Keratinocyte (primary cell): ENCODE data around the gene SLAMF8. TPM values are rescaled to one million over a fixed set of nuclear protein-coding genes. Genes with fewer than 3 reads are reported as not detected.

ENCODE experiments used
- DNase-seq: peaks from one replicate; pipeline ENCODE4 v3.0.0-alpha.2; 2011; ENCODE audit warnings: low read depth, missing footprints, low spot score
- FAIRE-seq: peaks from 2 replicates; lab custom pipeline; 2011; peaks lifted over from hg19 to GRCh38; lab: Jason Lieb, UNC
- H2AFZ ChIP-seq: 2 replicates; pipeline ENCODE4 v1.6.0; 2012; ENCODE audit warnings: low read length, control low read depth, inconsistent platforms; ENCODE audit not compliant: control insufficient read depth
- H3K27ac ChIP-seq: 2 replicates; pipeline ENCODE4 v1.5.1; 2011; ENCODE audit warnings: low read length; ENCODE audit not compliant: control insufficient read depth, insufficient read depth
- H3K27me3 ChIP-seq: 3 replicates; pipeline ENCODE4 v1.6.0; 2011; ENCODE audit warnings: low read length; ENCODE audit not compliant: control insufficient read depth, insufficient read depth; ENCODE audit errors: extremely low read depth
- H3K36me3 ChIP-seq, 2 experiments: 2 replicates in 1 of 2; 3 replicates in 1 of 2; pipeline ENCODE4 v1.5.1; 2011; ENCODE audit warnings: low read length in 2 of 2, mild to moderate bottlenecking in 1 of 2; ENCODE audit not compliant: control insufficient read depth in 2 of 2, insufficient read depth in 2 of 2; ENCODE audit errors: extremely low read depth in 1 of 2
- H3K4me1 ChIP-seq: 3 replicates; pipeline ENCODE4 v1.5.1; 2011; ENCODE audit warnings: low read length; ENCODE audit not compliant: control insufficient read depth, insufficient read depth; ENCODE audit errors: extremely low read depth
- H3K4me2 ChIP-seq: 3 replicates; pipeline ENCODE4 v1.6.0; 2011; ENCODE audit warnings: low read depth, low read length; ENCODE audit not compliant: control insufficient read depth, insufficient read depth; ENCODE audit errors: extremely low read depth
- H3K4me3 ChIP-seq, 3 experiments: fragments of 200-600 bp in 1 of 3; sonication (generic) in 1 of 3; 2 replicates in 2 of 3; 3 replicates in 1 of 3; pipeline ENCODE4 v1.5.1; 2011 to 2016; ENCODE audit warnings: low read length in 3 of 3, mild to moderate bottlenecking in 3 of 3, control low read depth in 2 of 3, inconsistent platforms in 1 of 3, low read depth in 1 of 3, mixed read lengths in 1 of 3, mixed run types in 1 of 3, moderate library complexity in 1 of 3; ENCODE audit not compliant: control insufficient read depth in 2 of 3, insufficient read depth in 2 of 3; ENCODE audit errors: extremely low read depth in 1 of 3
- H3K79me2 ChIP-seq: 2 replicates; pipeline ENCODE4 v1.6.0; 2012; ENCODE audit warnings: low read length; ENCODE audit not compliant: control insufficient read depth, insufficient read depth
- H3K9ac ChIP-seq: 3 replicates; pipeline ENCODE4 v1.6.0; 2011; ENCODE audit warnings: low read length; ENCODE audit not compliant: control insufficient read depth, insufficient read depth; ENCODE audit errors: extremely low read depth
- H3K9me1 ChIP-seq: 3 replicates; pipeline ENCODE4 v1.6.0; 2011; ENCODE audit warnings: low read length; ENCODE audit not compliant: control insufficient read depth, insufficient read depth; ENCODE audit errors: extremely low read depth
- H3K9me3 ChIP-seq: 2 replicates; pipeline ENCODE4 v1.5.1; 2012; ENCODE audit warnings: low read depth, low read length; ENCODE audit not compliant: control insufficient read depth
- H4K20me1 ChIP-seq: 3 replicates; pipeline ENCODE4 v1.6.0; 2011; ENCODE audit warnings: low read length; ENCODE audit not compliant: control insufficient read depth, insufficient read depth; ENCODE audit errors: extremely low read depth
- EZH2 ChIP-seq: IDR thresholded peaks from one replicate; pipeline ENCODE4 v1.6.1; 2012; ENCODE audit warnings: inconsistent platforms, mild to moderate bottlenecking, low read length, moderate library complexity
- dilution Hi-C: fragments of 300-500 bp; cut with MboI; formaldehyde crosslinking; loops from one replicate; pipeline ENCODE4 v1.7.0; 2020; ENCODE audit warnings: low sequenced_read_pairs; ENCODE audit not compliant: extremely low pct_ligation_motif_present
- polyA plus RNA-seq, 5 experiments: library from polyadenylated mRNA; depleted of rRNA in 3 of 5; stranded (reverse) in 3 of 5; stranded (forward) in 1 of 5; unstranded in 1 of 5; fragments of >200 nt; gene quantifications; 1 replicate in 1 of 5; 2 replicates in 3 of 5; 3 replicates in 1 of 5; pipeline versions ENCODE4 v1.2.1 to v1.2.3, GENCODE V29; 2011 to 2012; ENCODE audit warnings: missing spikeins in 2 of 5, low read depth in 1 of 5, low replicate concordance in 1 of 5
- TF ChIP-seq, protein P1 (sequence below), 3 experiments: IDR thresholded peaks in 1 of 3; conservative IDR thresholded peaks in 1 of 3; optimal IDR thresholded peaks in 1 of 3; 2 replicates in 2 of 3; 3 replicates in 1 of 3; pipeline versions ENCODE3 to v1.5.1; 2011; ENCODE audit warnings: low read length in 3 of 3, mild to moderate bottlenecking in 3 of 3, moderate library complexity in 2 of 3, control low read depth in 1 of 3, inconsistent platforms in 1 of 3; ENCODE audit not compliant: insufficient read depth in 2 of 3; ENCODE audit errors: extremely low read depth in 1 of 3

The SLAMF8 gene
- polyA plus RNA-seq, 1 donor (not counting 4 experiments of a cell fraction or from before 2014, with no cell fraction given), result not detected

DNA sequence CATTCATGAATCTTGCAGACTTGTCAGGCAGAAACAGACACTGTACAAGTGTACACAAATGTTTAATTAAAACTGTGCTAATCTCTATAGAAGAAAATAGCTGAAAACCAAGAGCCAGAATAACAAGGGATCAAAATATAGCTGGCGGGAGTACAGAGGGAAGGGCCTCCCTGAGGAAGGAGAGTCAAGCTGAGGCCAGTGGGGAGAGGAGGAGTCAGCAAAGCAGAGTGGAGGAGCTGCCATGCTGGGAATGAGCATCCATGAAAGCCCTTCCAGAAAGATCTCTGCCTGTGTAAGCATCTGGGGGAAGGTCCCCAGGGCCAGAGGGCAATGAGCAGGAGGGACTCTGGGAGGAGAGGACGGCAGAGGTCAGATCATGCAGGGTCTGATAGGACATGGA is 15.1 kb downstream of the SLAMF8 start:
- dilution Hi-C loops, result no loop called here
- no peak overlapping the region for H3K4me3 ChIP-seq
- no peak overlapping the region for H3K9ac ChIP-seq
- H3K9me1 ChIP-seq, result no peaks in the 10 kb centered on the region
- H3K79me2 ChIP-seq, result no peaks in the 10 kb centered on the region
- no peak for FAIRE-seq
- H2AFZ ChIP-seq, result no peak overlapping the region
- H3K9me3 ChIP-seq, result no peaks in the 10 kb centered on the region
- no peak for DNase-seq
- no peaks in the 10 kb centered on the region for H3K36me3 ChIP-seq
- TF ChIP-seq, protein P1, sequence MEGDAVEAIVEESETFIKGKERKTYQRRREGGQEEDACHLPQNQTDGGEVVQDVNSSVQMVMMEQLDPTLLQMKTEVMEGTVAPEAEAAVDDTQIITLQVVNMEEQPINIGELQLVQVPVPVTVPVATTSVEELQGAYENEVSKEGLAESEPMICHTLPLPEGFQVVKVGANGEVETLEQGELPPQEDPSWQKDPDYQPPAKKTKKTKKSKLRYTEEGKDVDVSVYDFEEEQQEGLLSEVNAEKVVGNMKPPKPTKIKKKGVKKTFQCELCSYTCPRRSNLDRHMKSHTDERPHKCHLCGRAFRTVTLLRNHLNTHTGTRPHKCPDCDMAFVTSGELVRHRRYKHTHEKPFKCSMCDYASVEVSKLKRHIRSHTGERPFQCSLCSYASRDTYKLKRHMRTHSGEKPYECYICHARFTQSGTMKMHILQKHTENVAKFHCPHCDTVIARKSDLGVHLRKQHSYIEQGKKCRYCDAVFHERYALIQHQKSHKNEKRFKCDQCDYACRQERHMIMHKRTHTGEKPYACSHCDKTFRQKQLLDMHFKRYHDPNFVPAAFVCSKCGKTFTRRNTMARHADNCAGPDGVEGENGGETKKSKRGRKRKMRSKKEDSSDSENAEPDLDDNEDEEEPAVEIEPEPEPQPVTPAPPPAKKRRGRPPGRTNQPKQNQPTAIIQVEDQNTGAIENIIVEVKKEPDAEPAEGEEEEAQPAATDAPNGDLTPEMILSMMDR (optimal IDR thresholded peaks at IDR 0.05 in 1 of 3, IDR thresholded peaks at IDR 0.05 in 1 of 3, conservative IDR thresholded peaks at IDR 0.05 in 1 of 3; ENCODE audit: extremely low read depth in 1 of 3, insufficient read depth in 2 of 3, low read length in 3 of 3), result no peak
- no peak for TF ChIP-seq EZH2
- H4K20me1 ChIP-seq, result no peaks in the 10 kb centered on the region
- peaks cover 6% of the 10 kb centered on the region for H3K4me1 ChIP-seq
- H3K27ac ChIP-seq, result no peak overlapping the region
- no peak overlapping the region for H3K4me2 ChIP-seq
- H3K27me3 ChIP-seq, result no peaks in the 10 kb centered on the region

DNA sequence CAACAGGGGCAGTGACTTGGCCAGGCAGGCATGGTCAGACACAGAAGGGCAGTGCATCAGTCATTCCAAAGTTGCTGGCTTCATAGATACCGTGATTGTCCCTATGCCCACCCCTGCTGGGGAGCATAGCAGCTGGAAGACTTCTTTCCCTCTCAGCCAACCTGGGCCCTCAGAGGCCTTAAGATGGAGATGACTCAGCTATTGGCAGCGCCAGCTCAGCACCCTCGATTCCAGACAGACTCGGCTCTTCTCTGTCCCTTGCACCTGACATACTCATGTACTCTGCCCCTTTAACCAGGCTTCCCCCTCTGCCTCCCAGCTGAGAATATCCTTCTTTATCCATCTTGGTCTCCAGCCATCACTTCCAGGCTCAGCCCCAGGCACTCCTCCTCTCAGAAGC is 16.8 kb downstream of the SLAMF8 start:
- DNase-seq (no peak), FAIRE-seq (no peak)
- Histone ChIP-seq H3K4me3 (no peak overlapping the region), H2AFZ (no peak overlapping the region), H4K20me1 (no peaks in the 10 kb centered on the region), H3K4me2 (no peak overlapping the region), H3K27me3 (no peaks in the 10 kb centered on the region), H3K4me1 (peaks cover 6% of the 10 kb centered on the region), H3K27ac (no peak overlapping the region), H3K36me3 (no peaks in the 10 kb centered on the region), H3K9me3 (no peaks in the 10 kb centered on the region), H3K9ac (no peak overlapping the region), H3K9me1 (no peaks in the 10 kb centered on the region), H3K79me2 (no peaks in the 10 kb centered on the region)
- no peak for TF ChIP-seq EZH2
- TF ChIP-seq, protein P1 (optimal IDR thresholded peaks at IDR 0.05 in 1 of 3, IDR thresholded peaks at IDR 0.05 in 1 of 3, conservative IDR thresholded peaks at IDR 0.05 in 1 of 3; ENCODE audit: extremely low read depth in 1 of 3, insufficient read depth in 2 of 3, low read length in 3 of 3), result no peak
- dilution Hi-C loops, result no loop called here
